GM19025 (cell line): ENCODE measurements around the gene SYCE1.
A peak's percentile ranks its signal among the peaks of the same experiment; 100 is the strongest.
"Not testable (repeated sequence)": the region's sequence is repeated elsewhere in the genome, so short reads cannot be mapped to it uniquely, and the experiment has no call there.

Experiments used
- ATAC-seq: cut with Tn5 transposase; IDR thresholded peaks from one replicate; pipeline ENCODE4 v1.9.1; 2021; ENCODE audit warnings: mild to moderate bottlenecking, low read depth, moderate library complexity; ENCODE audit not compliant: unreplicated experiment

SYCE1 gene

GRCh38 chr10:133520193-133520738 is 45.1 kb downstream of the SYCE1 start:
- peak; percentile 78 for ATAC-seq

GRCh38 chr10:133518517-133518916 is 46.9 kb downstream of the SYCE1 start:
- not testable (repeated sequence) for ATAC-seq

- no peak for ATAC-seq
Measured at GRCh38 chr10:133516057-133516456, 49.3 kb downstream of the SYCE1 start.

GRCh38 chr10:133515471-133515870 is 49.9 kb downstream of the SYCE1 start:
- no peak for ATAC-seq

GRCh38 chr10:133511907-133512528 is 53.4 kb downstream of the SYCE1 start:
- ATAC-seq = no peak

GRCh38 chr10:133511408-133511807 is 54.0 kb downstream of the SYCE1 start:
- no peak for ATAC-seq

GRCh38 chr10:133509700-133510099 is 55.7 kb downstream of the SYCE1 start:
- ATAC-seq = no peak
